Kasumi-1 (cell line): ENCODE results near the gene TMEM120A.
"Not testable (repeated sequence)": the region's sequence is repeated elsewhere in the genome, so short reads cannot be mapped to it uniquely, and the experiment has no call there.

Experiments used
- DNase-seq, 2 experiments: peaks; one replicate each; lab custom pipeline; 2025; lab: John Stamatoyannopoulos, UW

The TMEM120A gene

GRCh38 chr7:75994388-75995051 lies at the start of gene TMEM120A:
Gene TMEM120A (minus strand): TSS chr7:75994595. CDS start chr7:75994570, 25 bp downstream.
- DNase-seq: peak; percentile 79 to 86

GRCh38 chr7:76040126-76040525 lies 45.7 kb upstream of the TMEM120A start:
- DNase-seq: no peak

- no peak for DNase-seq
Measured at GRCh38 chr7:76037310-76037709, 42.9 kb upstream of the TMEM120A start.

DNA sequence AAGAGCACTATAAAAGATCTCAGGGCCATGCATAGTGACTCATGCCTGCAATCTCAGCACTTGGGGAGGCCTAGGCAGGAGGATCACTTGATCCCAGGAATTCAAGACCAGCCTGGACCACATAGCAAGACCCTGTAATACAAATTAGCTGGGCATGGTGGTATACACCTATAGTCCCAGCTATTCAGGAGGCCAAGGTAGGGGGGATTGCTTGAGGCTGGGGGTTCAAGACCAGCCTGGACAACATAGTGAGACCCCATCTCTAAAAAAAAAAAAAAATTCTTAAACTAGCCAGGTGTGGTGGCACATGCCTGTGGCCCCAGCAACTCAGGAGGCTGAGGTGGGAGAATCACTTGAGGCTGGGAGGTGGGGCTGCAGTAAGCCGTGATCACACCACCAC lies 37.6 kb upstream of the TMEM120A start:
- DNase-seq: no peak

- DNase-seq: not testable (repeated sequence)
Measured at GRCh38 chr7:76029682-76030081, 35.3 kb upstream of the TMEM120A start.

- DNase-seq: peak; percentile 89 to 95
Measured at GRCh38 chr7:76023002-76023401, 28.6 kb upstream of the TMEM120A start.

- DNase-seq: no peak
Measured at GRCh38 chr7:76022026-76022780, 27.8 kb upstream of the TMEM120A start.

- DNase-seq: peak; percentile 45 to 58
Measured at GRCh38 chr7:76020031-76020714, 25.8 kb upstream of the TMEM120A start.

DNA sequence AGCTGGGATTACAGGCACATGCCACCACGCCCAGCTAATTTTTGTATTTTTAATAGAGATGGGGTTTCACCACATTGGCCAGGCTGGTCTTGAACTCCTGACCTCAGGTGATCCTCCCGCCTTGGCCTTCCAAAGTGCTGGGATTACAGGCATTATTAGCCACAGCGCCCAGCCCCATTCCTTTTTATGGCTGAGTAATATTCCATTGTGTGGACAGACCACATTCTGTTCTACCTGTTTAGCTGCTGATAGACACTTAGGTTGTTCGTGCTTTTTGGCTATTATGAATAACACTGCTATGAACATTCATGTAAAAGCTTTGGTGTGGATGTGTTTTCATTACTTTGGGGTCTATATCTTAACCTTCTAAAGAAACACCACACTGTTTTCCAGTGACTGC lies 24.1 kb upstream of the TMEM120A start:
- DNase-seq: not testable (repeated sequence)

DNA sequence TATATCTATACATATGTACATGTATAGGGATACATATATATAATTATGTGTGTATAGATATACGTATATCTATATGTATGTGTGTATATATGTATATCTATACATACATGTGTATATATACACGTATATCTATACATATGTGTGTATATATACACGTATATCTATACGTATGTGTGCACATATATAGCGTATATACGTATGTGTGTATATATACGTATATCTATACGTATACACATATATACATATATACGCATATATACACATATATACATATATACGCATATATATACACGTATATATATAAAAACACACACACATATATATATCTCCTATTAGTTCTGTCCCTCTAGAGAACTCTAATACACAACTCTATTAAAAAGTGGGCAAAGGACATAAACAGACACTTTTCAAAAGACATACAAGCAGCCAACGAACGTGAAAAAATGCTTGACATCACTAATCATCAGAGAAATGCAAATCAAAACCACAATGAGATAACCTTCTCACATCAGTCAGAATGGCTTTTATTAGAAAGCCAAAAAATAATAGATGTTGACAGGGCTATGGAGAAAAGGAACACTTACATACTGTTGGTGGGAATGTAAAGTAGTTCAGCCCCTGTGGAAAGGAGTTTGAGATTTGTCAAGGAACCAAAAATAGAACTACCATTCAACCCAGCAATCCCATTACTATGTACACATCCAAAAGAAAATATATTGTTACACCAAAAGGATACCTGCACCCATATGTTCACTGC lies 22.0 kb upstream of the TMEM120A start:
- DNase-seq: no peak

DNA sequence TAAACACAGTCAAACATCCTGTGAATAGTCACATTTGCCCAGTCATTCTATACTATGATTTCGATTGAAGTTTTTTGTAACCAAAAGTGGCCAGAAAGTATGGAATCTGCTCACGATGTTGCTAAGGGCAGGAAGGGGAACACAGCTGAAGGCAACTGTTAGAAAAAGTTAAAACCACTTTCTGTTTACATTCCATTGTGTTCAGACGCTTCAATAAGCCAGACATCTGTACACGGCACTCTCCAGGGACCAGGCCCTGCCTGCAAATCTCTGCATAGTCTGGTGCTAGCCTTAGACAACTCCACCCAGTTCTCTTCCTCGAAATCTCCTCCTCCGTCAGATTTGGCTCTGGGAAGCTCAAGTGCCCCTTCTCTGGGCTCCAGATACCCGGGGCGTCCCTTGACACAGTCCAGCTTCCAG lies 17.1 kb upstream of the TMEM120A start:
- DNase-seq: no peak

GRCh38 chr7:76009672-76010600 lies 15.5 kb upstream of the TMEM120A start:
- no peak for DNase-seq

DNA sequence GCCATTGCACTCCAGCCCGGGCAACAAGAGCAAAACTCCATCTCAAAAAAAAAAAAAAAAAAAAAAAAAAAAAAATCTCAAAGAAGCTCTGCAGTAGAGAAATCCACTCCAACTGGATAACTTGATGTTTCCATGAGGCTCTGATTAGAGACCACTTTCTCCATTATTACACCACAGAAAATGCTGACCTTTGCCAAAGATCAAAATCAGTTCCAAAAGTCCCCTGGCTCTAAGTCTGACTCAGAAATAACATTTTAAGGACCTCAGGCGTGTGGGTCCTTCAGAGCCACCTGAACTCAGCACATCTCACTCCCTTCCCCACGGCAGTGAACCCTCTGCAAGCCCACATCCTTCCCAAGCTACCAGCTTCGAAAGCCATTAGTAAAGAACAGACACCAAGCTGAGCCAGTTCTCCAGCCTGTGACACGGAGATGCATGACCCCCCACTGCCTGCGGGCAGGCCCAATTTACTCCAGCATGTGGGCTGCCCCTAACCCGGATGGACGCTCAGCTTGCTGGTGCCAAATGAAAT lies 13.8 kb upstream of the TMEM120A start:
- DNase-seq: no peak

- DNase-seq: not testable (repeated sequence)
Measured at GRCh38 chr7:76005004-76005403, 10.6 kb upstream of the TMEM120A start.

DNA sequence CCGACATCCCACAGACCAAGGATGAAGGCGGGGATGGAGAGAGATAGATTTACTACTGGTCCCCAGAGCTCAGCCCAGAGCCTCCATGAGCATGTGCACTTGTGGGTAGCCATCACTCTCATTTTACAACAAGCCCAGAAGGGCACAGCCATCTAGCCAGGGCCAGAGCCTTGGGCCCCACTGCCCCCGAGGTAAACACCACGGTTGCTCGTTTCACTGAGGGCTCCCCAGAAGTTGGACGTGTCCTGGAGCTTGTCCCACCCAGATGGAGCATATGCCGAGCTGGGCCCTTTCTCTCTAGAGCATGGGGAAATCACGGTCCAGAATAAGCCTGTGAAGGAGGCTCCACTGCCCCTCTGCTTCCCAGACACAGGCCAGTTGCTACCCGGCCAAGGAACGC lies 9.0 kb upstream of the TMEM120A start:
- DNase-seq: no peak

- DNase-seq: no peak
Measured at GRCh38 chr7:76002822-76003221, 8.4 kb upstream of the TMEM120A start.

DNA sequence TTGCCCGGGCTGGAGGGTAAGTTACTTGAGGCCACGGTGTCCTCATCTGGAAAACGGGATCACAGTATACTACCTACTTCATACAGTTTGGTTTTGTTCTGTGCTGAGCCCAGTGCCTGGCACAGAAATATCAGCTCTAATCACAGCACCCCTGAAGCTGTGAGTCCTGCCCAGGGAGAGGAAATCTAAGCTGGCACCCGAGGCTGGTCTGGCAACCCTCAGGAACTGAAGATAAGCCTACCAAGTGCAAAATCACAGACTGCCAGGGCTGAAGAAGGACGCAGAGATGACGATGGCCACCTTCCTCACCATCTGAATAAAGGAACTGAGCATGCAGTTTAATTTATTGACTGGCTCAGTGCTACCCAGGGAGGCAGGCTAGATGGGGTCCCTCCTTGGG lies 7.7 kb upstream of the TMEM120A start:
- no peak for DNase-seq

DNA sequence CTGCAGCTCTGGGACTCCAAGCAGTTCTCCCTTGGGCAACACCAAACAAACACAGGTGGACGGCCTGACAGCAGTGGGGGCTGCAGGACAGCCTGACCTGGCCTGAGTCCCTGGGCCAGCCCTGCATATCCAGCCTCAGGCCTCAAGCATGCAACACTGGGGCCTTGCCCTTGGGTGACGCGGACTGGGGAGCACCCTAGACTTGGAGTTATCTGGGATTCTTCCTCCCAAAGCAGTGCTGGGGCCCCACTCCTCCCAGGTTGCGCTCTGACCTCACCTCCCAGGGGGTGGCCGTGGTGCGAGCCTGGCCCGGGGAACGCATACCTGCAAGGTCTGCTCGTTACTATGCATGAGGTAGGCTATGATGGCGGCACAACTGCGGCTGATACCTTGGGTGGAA lies 6.2 kb upstream of the TMEM120A start:
- no peak for DNase-seq

- no peak for DNase-seq
Measured at GRCh38 chr7:75998038-75998437, 3.6 kb upstream of the TMEM120A start.

- no peak for DNase-seq
Measured at GRCh38 chr7:75996476-75996875, 2.1 kb upstream of the TMEM120A start.

DNA sequence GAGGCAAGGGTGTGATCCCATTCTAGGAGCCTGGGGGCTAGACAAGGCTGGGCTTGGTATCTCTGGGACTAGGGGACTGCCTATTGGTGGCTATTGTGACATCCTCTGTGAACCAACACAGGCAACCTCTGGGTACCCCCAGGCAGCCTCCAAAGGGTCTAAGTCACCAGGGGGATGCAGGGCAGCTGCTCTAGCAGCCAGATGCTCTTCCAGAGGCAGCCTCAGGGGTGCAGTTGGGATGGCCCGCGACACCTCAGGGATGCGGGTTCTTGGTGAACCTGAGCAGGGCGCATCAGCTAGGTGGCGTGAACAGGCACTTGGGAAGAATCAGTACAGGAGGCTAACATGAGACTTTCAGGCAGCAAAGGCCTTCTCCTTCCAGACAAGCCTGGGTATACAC lies 1.6 kb upstream of the TMEM120A start:
- no peak for DNase-seq
